ENCODE data around the gene ADAMTS3.

The ADAMTS3 gene

GRCh38 chr4:72311291-72311690 lies 257.7 kb downstream of the ADAMTS3 start:
- peaks cover 28% of the 10 kb centered on the region for H3K4me1 ChIP-seq (ENCODE audit: insufficient read depth, low read length)
- H3K27me3 ChIP-seq (ENCODE audit: control insufficient read depth in 1 of 2, insufficient read depth in 2 of 2, low read length in 2 of 2): no peaks in the 10 kb centered on the region
- no peak overlapping the region for H3K9ac ChIP-seq (ENCODE audit: low read length)
- no peak overlapping the region for H3K4me3 ChIP-seq (ENCODE audit: low read depth in 1 of 2, low read length in 2 of 2)
- H3K9me3 ChIP-seq (ENCODE audit: low read length): no peaks in the 10 kb centered on the region
- H3K27ac ChIP-seq (ENCODE audit: low read depth, low read length): no peak overlapping the region
- H3K36me3 ChIP-seq (ENCODE audit: insufficient read depth, low read length): no peaks in the 10 kb centered on the region

DNA sequence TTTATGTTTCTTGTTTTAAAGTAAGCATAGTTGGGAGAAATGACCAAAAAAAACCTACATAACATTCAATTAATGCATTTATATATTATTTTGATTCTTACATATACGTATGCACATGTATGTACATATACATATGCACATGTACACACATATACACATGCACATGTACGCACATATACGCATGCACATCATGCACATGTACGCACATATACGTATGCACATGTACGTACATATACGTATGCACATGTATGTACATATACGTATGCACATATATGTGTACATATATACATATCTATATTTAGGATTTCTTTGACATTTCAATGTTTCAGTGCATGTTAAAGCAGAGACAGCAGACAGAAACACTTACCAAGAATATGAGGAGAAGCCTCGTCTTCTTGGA lies 263.4 kb downstream of the ADAMTS3 start:
- no peaks in the 10 kb centered on the region for H3K27me3 ChIP-seq (ENCODE audit: control insufficient read depth in 1 of 2, insufficient read depth in 2 of 2, low read length in 2 of 2)
- no peaks in the 10 kb centered on the region for H3K9me3 ChIP-seq (ENCODE audit: low read length)
- no peak overlapping the region for H3K27ac ChIP-seq (ENCODE audit: low read depth, low read length)
- H3K9ac ChIP-seq (ENCODE audit: low read length): no peak overlapping the region
- H3K4me1 ChIP-seq (ENCODE audit: insufficient read depth, low read length): no peaks in the 10 kb centered on the region
- no peaks in the 10 kb centered on the region for H3K36me3 ChIP-seq (ENCODE audit: insufficient read depth, low read length)
- H3K4me3 ChIP-seq (ENCODE audit: low read depth in 1 of 2, low read length in 2 of 2): no peak overlapping the region

GRCh38 chr4:72305080-72305479 lies 263.9 kb downstream of the ADAMTS3 start:
- Histone ChIP-seq H3K9ac (ENCODE audit: low read length) (no peak overlapping the region), H3K9me3 (ENCODE audit: low read length) (no peaks in the 10 kb centered on the region), H3K4me3 (ENCODE audit: low read depth in 1 of 2, low read length in 2 of 2) (no peak overlapping the region), H3K27ac (ENCODE audit: low read depth, low read length) (no peak overlapping the region), H3K36me3 (ENCODE audit: insufficient read depth, low read length) (no peaks in the 10 kb centered on the region), H3K27me3 (ENCODE audit: control insufficient read depth in 1 of 2, insufficient read depth in 2 of 2, low read length in 2 of 2) (no peaks in the 10 kb centered on the region), H3K4me1 (ENCODE audit: insufficient read depth, low read length) (no peaks in the 10 kb centered on the region)

GRCh38 chr4:72302981-72303704 lies 265.9 kb downstream of the ADAMTS3 start:
- Histone ChIP-seq H3K36me3 (ENCODE audit: insufficient read depth, low read length) (no peaks in the 10 kb centered on the region), H3K4me3 (ENCODE audit: low read depth in 1 of 2, low read length in 2 of 2) (no peak overlapping the region), H3K4me1 (ENCODE audit: insufficient read depth, low read length) (no peaks in the 10 kb centered on the region), H3K9me3 (ENCODE audit: low read length) (no peaks in the 10 kb centered on the region), H3K9ac (ENCODE audit: low read length) (no peak overlapping the region), H3K27ac (ENCODE audit: low read depth, low read length) (no peak overlapping the region), H3K27me3 (ENCODE audit: control insufficient read depth in 1 of 2, insufficient read depth in 2 of 2, low read length in 2 of 2) (no peaks in the 10 kb centered on the region)

GRCh38 chr4:72301759-72302158 lies 267.3 kb downstream of the ADAMTS3 start:
- Histone ChIP-seq H3K9me3 (ENCODE audit: low read length) (no peaks in the 10 kb centered on the region), H3K4me1 (ENCODE audit: insufficient read depth, low read length) (no peaks in the 10 kb centered on the region), H3K27me3 (ENCODE audit: control insufficient read depth in 1 of 2, insufficient read depth in 2 of 2, low read length in 2 of 2) (no peaks in the 10 kb centered on the region), H3K4me3 (ENCODE audit: low read depth in 1 of 2, low read length in 2 of 2) (no peak overlapping the region), H3K27ac (ENCODE audit: low read depth, low read length) (no peak overlapping the region), H3K36me3 (ENCODE audit: insufficient read depth, low read length) (no peaks in the 10 kb centered on the region), H3K9ac (ENCODE audit: low read length) (no peak overlapping the region)

DNA sequence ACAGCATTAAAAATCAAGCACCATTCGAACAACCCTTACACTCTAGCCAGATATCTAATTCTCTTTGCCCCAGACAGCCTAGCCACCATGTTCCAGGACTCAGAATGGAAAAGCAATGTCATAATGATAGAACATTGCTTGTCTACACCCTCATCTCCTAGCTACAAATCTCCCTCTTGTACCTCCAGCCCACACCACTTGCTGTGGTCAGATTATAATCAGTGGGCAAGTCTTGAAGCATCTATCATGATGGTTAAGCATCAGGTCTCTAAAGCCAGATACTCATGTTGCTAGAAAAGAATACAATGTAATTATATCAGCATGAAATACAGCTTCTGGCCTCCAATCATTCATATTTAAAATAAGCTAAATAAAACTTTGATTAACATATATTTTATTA lies 268.9 kb downstream of the ADAMTS3 start:
- H3K4me3 ChIP-seq (ENCODE audit: low read depth in 1 of 2, low read length in 2 of 2): no peak overlapping the region
- H3K27me3 ChIP-seq (ENCODE audit: control insufficient read depth in 1 of 2, insufficient read depth in 2 of 2, low read length in 2 of 2): no peaks in the 10 kb centered on the region
- no peak overlapping the region for H3K9ac ChIP-seq (ENCODE audit: low read length)
- H3K36me3 ChIP-seq (ENCODE audit: insufficient read depth, low read length): no peaks in the 10 kb centered on the region
- no peaks in the 10 kb centered on the region for H3K9me3 ChIP-seq (ENCODE audit: low read length)
- H3K27ac ChIP-seq (ENCODE audit: low read depth, low read length): no peak overlapping the region
- H3K4me1 ChIP-seq (ENCODE audit: insufficient read depth, low read length): no peaks in the 10 kb centered on the region

DNA sequence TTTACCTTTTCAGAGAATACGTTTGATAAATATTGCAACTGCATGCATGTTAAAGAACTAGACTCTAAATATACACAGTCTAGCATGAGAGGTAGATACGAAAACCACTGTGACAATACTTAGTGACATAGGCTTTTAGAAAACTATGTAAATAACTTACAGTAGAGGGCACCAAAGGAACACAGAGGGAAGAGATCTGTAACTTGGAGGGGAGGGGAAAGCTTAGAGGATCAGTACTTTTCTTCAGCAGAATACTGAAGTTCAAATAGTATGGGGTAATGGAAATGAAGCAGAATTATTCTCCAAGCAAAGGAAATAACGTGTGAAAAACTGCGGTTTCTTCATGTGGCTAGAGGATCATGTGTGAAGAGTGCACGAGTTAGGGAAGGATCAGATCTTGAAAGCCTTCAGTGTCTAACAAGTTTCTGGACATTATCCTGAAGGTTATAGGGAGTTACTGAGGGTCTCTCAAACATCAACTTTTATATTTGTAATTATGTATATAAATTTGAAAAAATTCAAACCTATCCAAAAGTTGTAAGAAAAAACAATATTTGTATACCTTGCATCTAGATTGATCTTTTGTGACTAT lies 273.0 kb downstream of the ADAMTS3 start:
- H3K27me3 ChIP-seq (ENCODE audit: control insufficient read depth in 1 of 2, insufficient read depth in 2 of 2, low read length in 2 of 2): no peaks in the 10 kb centered on the region

GRCh38 chr4:72290737-72291136 lies 278.3 kb downstream of the ADAMTS3 start:
- no peaks in the 10 kb centered on the region for H3K27me3 ChIP-seq (ENCODE audit: control insufficient read depth in 1 of 2, insufficient read depth in 2 of 2, low read length in 2 of 2)
- no peaks in the 10 kb centered on the region for H3K9me3 ChIP-seq (ENCODE audit: low read length)
- H3K36me3 ChIP-seq (ENCODE audit: insufficient read depth, low read length): no peaks in the 10 kb centered on the region
- no peak overlapping the region for H3K9ac ChIP-seq (ENCODE audit: low read length)
- no peak overlapping the region for H3K4me3 ChIP-seq (ENCODE audit: low read depth in 1 of 2, low read length in 2 of 2)
- H3K27ac ChIP-seq (ENCODE audit: low read depth, low read length): no peak overlapping the region
- no peaks in the 10 kb centered on the region for H3K4me1 ChIP-seq (ENCODE audit: insufficient read depth, low read length)

More for the DNA sequence above, 273.0 kb downstream of the ADAMTS3 start:
- Histone ChIP-seq H3K27ac (ENCODE audit: low read depth, low read length) (no peak overlapping the region), H3K4me3 (ENCODE audit: low read depth in 1 of 2, low read length in 2 of 2) (no peak overlapping the region), H3K36me3 (ENCODE audit: insufficient read depth, low read length) (no peaks in the 10 kb centered on the region), H3K9ac (ENCODE audit: low read length) (no peak overlapping the region), H3K9me3 (ENCODE audit: low read length) (no peaks in the 10 kb centered on the region), H3K4me1 (ENCODE audit: insufficient read depth, low read length) (no peaks in the 10 kb centered on the region)

DNA sequence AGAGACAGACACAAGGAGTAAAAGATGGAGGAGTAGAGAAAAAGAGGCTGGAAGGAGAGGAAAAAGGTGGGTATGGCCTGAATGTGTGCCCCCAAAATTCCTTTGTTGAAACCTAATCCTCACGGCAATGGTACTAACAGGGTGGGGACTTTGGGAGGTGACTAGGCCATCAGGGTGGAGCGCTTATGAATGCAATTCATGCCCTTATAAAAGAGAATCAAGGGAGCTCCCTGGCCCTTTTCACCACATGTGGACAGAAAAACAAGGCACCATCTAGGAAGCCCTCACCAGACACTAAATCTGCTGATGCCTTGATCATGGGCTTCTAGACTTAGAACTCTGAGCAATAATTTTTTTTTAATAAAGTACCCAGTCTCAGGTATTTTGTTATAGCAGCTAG lies 282.1 kb downstream of the ADAMTS3 start:
- H3K27ac ChIP-seq (ENCODE audit: low read depth, low read length): no peak overlapping the region
- H3K36me3 ChIP-seq (ENCODE audit: insufficient read depth, low read length): no peaks in the 10 kb centered on the region
- H3K9ac ChIP-seq (ENCODE audit: low read length): no peak overlapping the region
- H3K9me3 ChIP-seq (ENCODE audit: low read length): no peaks in the 10 kb centered on the region
- H3K27me3 ChIP-seq (ENCODE audit: control insufficient read depth in 1 of 2, insufficient read depth in 2 of 2, low read length in 2 of 2): no peaks in the 10 kb centered on the region
- no peak overlapping the region for H3K4me3 ChIP-seq (ENCODE audit: low read depth in 1 of 2, low read length in 2 of 2)
- H3K4me1 ChIP-seq (ENCODE audit: insufficient read depth, low read length): no peaks in the 10 kb centered on the region

DNA sequence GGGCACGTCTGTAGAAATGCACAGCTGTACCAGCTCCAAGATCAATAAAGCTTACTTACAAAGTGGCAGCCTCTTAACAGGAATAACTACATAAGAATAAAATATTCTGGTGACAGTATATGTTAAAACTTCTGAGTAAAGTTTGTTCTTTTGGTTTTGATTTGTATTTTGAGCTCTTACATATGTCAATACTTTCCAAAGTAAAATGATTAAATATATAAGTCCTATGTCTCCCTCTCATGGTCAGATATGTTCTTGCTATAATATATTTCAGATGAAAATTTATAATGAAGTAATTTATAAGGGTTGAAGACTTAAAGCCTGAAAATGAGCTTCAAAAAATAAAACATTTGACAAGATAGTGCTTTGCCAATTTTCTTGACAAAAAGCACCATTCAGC lies 282.8 kb downstream of the ADAMTS3 start:
- H3K9me3 ChIP-seq (ENCODE audit: low read length): no peaks in the 10 kb centered on the region
- H3K27ac ChIP-seq (ENCODE audit: low read depth, low read length): no peak overlapping the region
- H3K4me1 ChIP-seq (ENCODE audit: insufficient read depth, low read length): no peaks in the 10 kb centered on the region
- H3K4me3 ChIP-seq (ENCODE audit: low read depth in 1 of 2, low read length in 2 of 2): no peak overlapping the region
- H3K27me3 ChIP-seq (ENCODE audit: control insufficient read depth in 1 of 2, insufficient read depth in 2 of 2, low read length in 2 of 2): no peaks in the 10 kb centered on the region
- no peak overlapping the region for H3K9ac ChIP-seq (ENCODE audit: low read length)
- H3K36me3 ChIP-seq (ENCODE audit: insufficient read depth, low read length): no peaks in the 10 kb centered on the region

DNA sequence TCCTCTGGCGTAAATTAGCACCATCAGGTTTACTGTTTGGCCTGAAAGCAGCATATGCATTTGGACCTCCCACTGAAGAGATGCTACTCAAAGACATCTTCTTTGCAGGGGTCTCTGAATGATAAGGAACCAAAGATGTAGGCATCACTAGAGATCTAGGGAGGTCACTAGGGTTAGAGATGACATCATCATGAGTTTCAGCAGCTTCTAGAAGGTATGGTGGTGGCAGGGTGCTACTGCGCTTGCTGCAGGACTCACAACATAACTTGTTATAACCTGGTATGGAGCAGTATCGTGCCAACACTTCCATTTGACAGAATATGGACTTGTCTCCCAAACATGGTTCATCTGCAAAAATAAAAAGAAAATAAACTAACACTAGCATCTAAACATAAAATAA lies 285.7 kb downstream of the ADAMTS3 start:
- Histone ChIP-seq H3K4me1 (ENCODE audit: insufficient read depth, low read length) (no peaks in the 10 kb centered on the region), H3K36me3 (ENCODE audit: insufficient read depth, low read length) (no peaks in the 10 kb centered on the region), H3K27ac (ENCODE audit: low read depth, low read length) (no peak overlapping the region), H3K9me3 (ENCODE audit: low read length) (no peaks in the 10 kb centered on the region), H3K27me3 (ENCODE audit: control insufficient read depth in 1 of 2, insufficient read depth in 2 of 2, low read length in 2 of 2) (no peaks in the 10 kb centered on the region), H3K4me3 (ENCODE audit: low read depth in 1 of 2, low read length in 2 of 2) (no peak overlapping the region), H3K9ac (ENCODE audit: low read length) (no peak overlapping the region)

GRCh38 chr4:72280252-72280651 lies 288.8 kb downstream of the ADAMTS3 start:
- no peaks in the 10 kb centered on the region for H3K9me3 ChIP-seq (ENCODE audit: low read length)
- H3K36me3 ChIP-seq (ENCODE audit: insufficient read depth, low read length): no peaks in the 10 kb centered on the region
- H3K9ac ChIP-seq (ENCODE audit: low read length): no peak overlapping the region
- H3K27me3 ChIP-seq (ENCODE audit: control insufficient read depth in 1 of 2, insufficient read depth in 2 of 2, low read length in 2 of 2): no peaks in the 10 kb centered on the region
- no peak overlapping the region for H3K4me3 ChIP-seq (ENCODE audit: low read depth in 1 of 2, low read length in 2 of 2)
- no peak overlapping the region for H3K27ac ChIP-seq (ENCODE audit: low read depth, low read length)
- H3K4me1 ChIP-seq (ENCODE audit: insufficient read depth, low read length): no peaks in the 10 kb centered on the region

All from muscle layer of colon (tissue), 2 donors.